ENCODE measurements around the gene CDC16. TPM values are rescaled to one million over a fixed set of nuclear protein-coding genes. Genes with fewer than 3 reads are reported as not detected.

Gene CDC16
- total and polyA plus RNA-seq, 2 of the 13 experiments (the other 11 are each of a cell fraction or from before 2014, with no cell fraction given), result 24.2 to 60.9 TPM

DNA sequence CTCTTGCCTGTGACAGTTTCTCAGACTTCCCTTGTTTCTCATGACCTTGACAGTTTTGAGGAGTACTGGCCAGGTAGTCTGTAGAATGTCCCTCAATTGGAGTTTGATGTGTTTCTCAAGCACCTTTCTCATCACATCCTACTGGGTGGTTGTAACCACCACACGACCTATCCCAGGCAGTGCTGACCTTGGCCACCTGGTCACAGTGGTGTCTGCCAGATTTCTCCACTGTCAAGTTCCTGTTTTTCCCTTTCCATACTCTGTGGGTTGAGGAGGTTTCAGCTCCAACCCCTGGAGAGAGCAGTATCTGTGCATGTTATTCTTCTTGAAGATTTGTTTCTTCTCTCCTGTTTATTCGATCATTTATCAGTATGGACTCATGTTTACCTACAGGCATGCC lies 38.3 kb downstream of the CDC16 start:
- POLR2A ChIA-PET, result no interaction called here
- in situ Hi-C loops (cut with HindIII; ENCODE audit: extremely low pct_ligation_motif_present, low pct_unique_long_range_greater_than_20kb), result no loop called here
- no peak overlapping the region for H3K4me3 ChIP-seq (replicated peaks in 1 of 3; ENCODE audit: insufficient read depth in 1 of 3, low read depth in 2 of 3, low read length in 3 of 3)
- no peak for ATAC-seq
- TF ChIP-seq EZH2 (conservative IDR thresholded peaks at IDR 0.05; ENCODE audit: low read depth, low read length) (no peak), JUN (CRISPR knock-in tag; IDR thresholded peaks at IDR 0.05) (no peak)
- TF ChIP-seq, protein P1, sequence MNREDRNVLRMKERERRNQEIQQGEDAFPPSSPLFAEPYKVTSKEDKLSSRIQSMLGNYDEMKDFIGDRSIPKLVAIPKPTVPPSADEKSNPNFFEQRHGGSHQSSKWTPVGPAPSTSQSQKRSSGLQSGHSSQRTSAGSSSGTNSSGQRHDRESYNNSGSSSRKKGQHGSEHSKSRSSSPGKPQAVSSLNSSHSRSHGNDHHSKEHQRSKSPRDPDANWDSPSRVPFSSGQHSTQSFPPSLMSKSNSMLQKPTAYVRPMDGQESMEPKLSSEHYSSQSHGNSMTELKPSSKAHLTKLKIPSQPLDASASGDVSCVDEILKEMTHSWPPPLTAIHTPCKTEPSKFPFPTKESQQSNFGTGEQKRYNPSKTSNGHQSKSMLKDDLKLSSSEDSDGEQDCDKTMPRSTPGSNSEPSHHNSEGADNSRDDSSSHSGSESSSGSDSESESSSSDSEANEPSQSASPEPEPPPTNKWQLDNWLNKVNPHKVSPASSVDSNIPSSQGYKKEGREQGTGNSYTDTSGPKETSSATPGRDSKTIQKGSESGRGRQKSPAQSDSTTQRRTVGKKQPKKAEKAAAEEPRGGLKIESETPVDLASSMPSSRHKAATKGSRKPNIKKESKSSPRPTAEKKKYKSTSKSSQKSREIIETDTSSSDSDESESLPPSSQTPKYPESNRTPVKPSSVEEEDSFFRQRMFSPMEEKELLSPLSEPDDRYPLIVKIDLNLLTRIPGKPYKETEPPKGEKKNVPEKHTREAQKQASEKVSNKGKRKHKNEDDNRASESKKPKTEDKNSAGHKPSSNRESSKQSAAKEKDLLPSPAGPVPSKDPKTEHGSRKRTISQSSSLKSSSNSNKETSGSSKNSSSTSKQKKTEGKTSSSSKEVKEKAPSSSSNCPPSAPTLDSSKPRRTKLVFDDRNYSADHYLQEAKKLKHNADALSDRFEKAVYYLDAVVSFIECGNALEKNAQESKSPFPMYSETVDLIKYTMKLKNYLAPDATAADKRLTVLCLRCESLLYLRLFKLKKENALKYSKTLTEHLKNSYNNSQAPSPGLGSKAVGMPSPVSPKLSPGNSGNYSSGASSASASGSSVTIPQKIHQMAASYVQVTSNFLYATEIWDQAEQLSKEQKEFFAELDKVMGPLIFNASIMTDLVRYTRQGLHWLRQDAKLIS (CRISPR knock-in tag; IDR thresholded peaks at IDR 0.05), result no peak
- TF ChIP-seq, protein P2, sequence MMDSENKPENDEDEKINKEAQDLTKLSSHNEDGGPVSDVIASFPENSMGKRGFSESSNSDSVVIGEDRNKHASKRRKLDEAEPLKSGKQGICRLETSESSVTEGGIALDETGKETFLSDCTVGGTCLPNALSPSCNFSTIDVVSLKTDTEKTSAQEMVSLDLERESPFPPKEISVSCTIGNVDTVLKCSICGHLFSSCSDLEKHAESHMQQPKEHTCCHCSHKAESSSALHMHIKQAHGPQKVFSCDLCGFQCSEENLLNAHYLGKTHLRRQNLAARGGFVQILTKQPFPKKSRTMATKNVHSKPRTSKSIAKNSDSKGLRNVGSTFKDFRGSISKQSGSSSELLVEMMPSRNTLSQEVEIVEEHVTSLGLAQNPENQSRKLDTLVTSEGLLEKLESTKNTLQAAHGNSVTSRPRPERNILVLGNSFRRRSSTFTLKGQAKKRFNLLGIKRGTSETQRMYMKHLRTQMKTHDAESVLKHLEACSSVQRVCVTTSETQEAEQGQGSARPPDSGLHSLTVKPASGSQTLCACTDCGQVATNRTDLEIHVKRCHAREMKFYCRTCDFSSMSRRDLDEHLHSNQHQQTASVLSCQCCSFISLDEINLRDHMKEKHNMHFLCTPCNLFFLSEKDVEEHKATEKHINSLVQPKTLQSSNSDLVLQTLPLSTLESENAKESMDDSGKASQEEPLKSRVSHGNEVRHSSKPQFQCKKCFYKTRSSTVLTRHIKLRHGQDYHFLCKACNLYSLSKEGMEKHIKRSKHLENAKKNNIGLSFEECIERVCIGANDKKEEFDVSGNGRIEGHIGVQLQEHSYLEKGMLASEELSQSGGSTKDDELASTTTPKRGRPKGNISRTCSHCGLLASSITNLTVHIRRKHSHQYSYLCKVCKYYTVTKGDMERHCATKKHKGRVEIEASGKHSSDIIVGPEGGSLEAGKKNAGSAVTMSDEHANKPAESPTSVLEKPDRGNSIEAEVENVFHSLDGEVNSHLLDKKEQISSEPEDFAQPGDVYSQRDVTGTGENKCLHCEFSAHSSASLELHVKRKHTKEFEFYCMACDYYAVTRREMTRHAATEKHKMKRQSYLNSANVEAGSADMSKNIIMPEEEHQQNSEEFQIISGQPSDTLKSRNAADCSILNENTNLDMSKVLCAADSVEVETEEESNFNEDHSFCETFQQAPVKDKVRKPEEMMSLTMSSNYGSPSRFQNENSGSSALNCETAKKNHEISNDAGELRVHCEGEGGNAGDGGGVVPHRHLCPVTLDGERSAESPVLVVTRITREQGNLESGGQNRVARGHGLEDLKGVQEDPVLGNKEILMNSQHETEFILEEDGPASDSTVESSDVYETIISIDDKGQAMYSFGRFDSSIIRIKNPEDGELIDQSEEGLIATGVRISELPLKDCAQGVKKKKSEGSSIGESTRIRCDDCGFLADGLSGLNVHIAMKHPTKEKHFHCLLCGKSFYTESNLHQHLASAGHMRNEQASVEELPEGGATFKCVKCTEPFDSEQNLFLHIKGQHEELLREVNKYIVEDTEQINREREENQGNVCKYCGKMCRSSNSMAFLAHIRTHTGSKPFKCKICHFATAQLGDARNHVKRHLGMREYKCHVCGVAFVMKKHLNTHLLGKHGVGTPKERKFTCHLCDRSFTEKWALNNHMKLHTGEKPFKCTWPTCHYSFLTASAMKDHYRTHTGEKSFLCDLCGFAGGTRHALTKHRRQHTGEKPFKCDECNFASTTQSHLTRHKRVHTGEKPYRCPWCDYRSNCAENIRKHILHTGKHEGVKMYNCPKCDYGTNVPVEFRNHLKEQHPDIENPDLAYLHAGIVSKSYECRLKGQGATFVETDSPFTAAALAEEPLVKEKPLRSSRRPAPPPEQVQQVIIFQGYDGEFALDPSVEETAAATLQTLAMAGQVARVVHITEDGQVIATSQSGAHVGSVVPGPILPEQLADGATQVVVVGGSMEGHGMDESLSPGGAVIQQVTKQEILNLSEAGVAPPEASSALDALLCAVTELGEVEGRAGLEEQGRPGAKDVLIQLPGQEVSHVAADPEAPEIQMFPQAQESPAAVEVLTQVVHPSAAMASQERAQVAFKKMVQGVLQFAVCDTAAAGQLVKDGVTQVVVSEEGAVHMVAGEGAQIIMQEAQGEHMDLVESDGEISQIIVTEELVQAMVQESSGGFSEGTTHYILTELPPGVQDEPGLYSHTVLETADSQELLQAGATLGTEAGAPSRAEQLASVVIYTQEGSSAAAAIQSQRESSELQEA (CRISPR knock-in tag; IDR thresholded peaks at IDR 0.05; ENCODE audit: not compliant biosample characterization), result no peak
- no peaks in the 10 kb centered on the region for H3K79me2 ChIP-seq (ENCODE audit: insufficient read depth, low read length)
- H3K36me3 ChIP-seq (replicated peaks in 1 of 2; ENCODE audit: control insufficient read depth in 1 of 2, insufficient read depth in 2 of 2, low read length in 2 of 2), result peaks cover 10 to 36% of the 10 kb centered on the region in 2 experiments
- no peaks in the 10 kb centered on the region for H3K27me3 ChIP-seq (ENCODE audit: control insufficient read depth in 1 of 2, insufficient read depth in 2 of 2, low read length in 2 of 2)
- no peak for FAIRE-seq
- BruUV-seq (replicated peaks), result no TSS peak
- intact Hi-C loops (cut with micrococcal nuclease; ENCODE audit: unreplicated experiment), result loop anchor here (1.0 kb wide), 1 partner anchor 7 kb away; no protein-coding TSS in a partner anchor
- no peak overlapping the region for H3K4me2 ChIP-seq (ENCODE audit: low read depth, low read length)
- H4K20me1 ChIP-seq (ENCODE audit: insufficient read depth, low read length), result no peaks in the 10 kb centered on the region
- CTCF ChIA-PET (ENCODE audit: low intra/inter-chr PET ratio, low total read pairs), result no interaction called here
- no peak overlapping the region for H2AFZ ChIP-seq (ENCODE audit: low read length)
- H3K4me1 ChIP-seq (ENCODE audit: insufficient read depth, low read length), result no peaks in the 10 kb centered on the region
- DNase-seq (ENCODE audit: low spot score), result no peak
- H3K9me3 ChIP-seq (ENCODE audit: low read length), result no peaks in the 10 kb centered on the region
- H3K27ac ChIP-seq (ENCODE audit: extremely low read length, insufficient read depth, low read length), result no peak overlapping the region
- WGBS (ENCODE audit: low lambda C conversion rate), result 79% methylated on average over 2 of the region's 2 CpGs
- H3K9ac ChIP-seq (ENCODE audit: insufficient read depth, low read depth, low read length), result no peak overlapping the region
